GM12801 (cell line): ENCODE measurements around the gene ANKRD7.

Source experiments
- CTCF ChIP-seq: IDR thresholded peaks from one replicate; pipeline ENCODE4 v1.5.1; 2011; ENCODE audit warnings: control low read depth; ENCODE audit not compliant: insufficient read length; ENCODE audit errors: extremely low read depth

ANKRD7 gene

GRCh38 chr7:118185163-118185860 lies 39.2 kb upstream of the ANKRD7 start:
- TF ChIP-seq CTCF, result no peak

GRCh38 chr7:118186501-118186900 lies 38.0 kb upstream of the ANKRD7 start:
- TF ChIP-seq CTCF, result no peak

GRCh38 chr7:118194571-118194970 lies 29.9 kb upstream of the ANKRD7 start:
- TF ChIP-seq CTCF, result no peak

GRCh38 chr7:118195837-118196474 lies 28.5 kb upstream of the ANKRD7 start:
- TF ChIP-seq CTCF, result no peak

GRCh38 chr7:118202061-118202460 lies 22.4 kb upstream of the ANKRD7 start:
- TF ChIP-seq CTCF, result no peak

- TF ChIP-seq CTCF, result no peak
Observed at GRCh38 chr7:118214051-118214832, 10.3 kb upstream of the ANKRD7 start.

GRCh38 chr7:118214833-118215182 lies 9.7 kb upstream of the ANKRD7 start:
- TF ChIP-seq CTCF, result no peak
